GM12878 (cell line): ENCODE results near the gene DDX10. TPM values are rescaled to one million over a fixed set of nuclear protein-coding genes. Genes with fewer than 3 reads are reported as not detected.

ENCODE experiments used
- ATAC-seq: fragments of 200-7000 bp; cut with Tn5 transposase; 3 replicates; pipeline ENCODE4 v1.9.1; 2020; ENCODE audit warnings: mild to moderate bottlenecking, moderate library complexity
- BruUV-seq: library from RNA; stranded (reverse); fragments of 400-500 nt; replicated peaks from 2 replicates; lab custom pipeline; 2021; lab: Mats Ljungman, UMichigan
- CTCF ChIA-PET: fragments of 300-600 bp; sonication (Branson Sonifier 250); formaldehyde crosslinking; extraction: SDS; loops from one replicate; lab custom pipeline; 2021; ENCODE audit warnings: inconsistent platforms; lab: Yijun Ruan, JAX
- POLR2A ChIA-PET: fragments of 350-600 bp; formaldehyde crosslinking; extraction: SDS; loops from one replicate; lab custom pipeline; 2021; ENCODE audit warnings: inconsistent platforms; lab: Charles Lee
- RAD21 ChIA-PET: fragments of 300-600 bp; sonication (Branson Sonifier 250); formaldehyde crosslinking; loops from one replicate; lab custom pipeline; 2023; ENCODE audit warnings: antibody characterized with exemption; ENCODE audit not compliant: unreplicated experiment; lab: Charles Lee
- SMC1A ChIA-PET: fragments of 300-600 bp; sonication (Branson Sonifier 250); formaldehyde crosslinking; loops from one replicate; lab custom pipeline; 2023; ENCODE audit not compliant: unreplicated experiment, uncharacterized antibody; lab: Charles Lee
- DNase-seq: peaks from one replicate; pipeline ENCODE4 v3.0.0-alpha.2; 2011; ENCODE audit warnings: low read depth, low spot score
- FAIRE-seq: peaks from 3 replicates; lab custom pipeline; 2011; peaks lifted over from hg19 to GRCh38; lab: Jason Lieb, UNC
- H2AFZ ChIP-seq: 2 replicates; pipeline ENCODE4 v1.6.0; 2011; ENCODE audit warnings: low read depth, low read length, control low read depth; ENCODE audit not compliant: control insufficient read depth
- H3K27ac ChIP-seq: 2 replicates; pipeline ENCODE4 v1.5.1; 2011; ENCODE audit warnings: control low read depth; ENCODE audit not compliant: control insufficient read depth, insufficient read depth
- H3K27me3 ChIP-seq, 2 experiments: replicated peaks in 1 of 2; 2 replicates each; pipeline versions ENCODE4 v1.6.0 to v1.6.1; 2011; ENCODE audit warnings: low read length in 1 of 2; ENCODE audit not compliant: control insufficient read depth in 2 of 2, insufficient read depth in 2 of 2
- H3K36me3 ChIP-seq, 2 experiments: 2 replicates each; pipeline ENCODE4 v1.5.1; 2011; ENCODE audit warnings: low read length in 1 of 2; ENCODE audit not compliant: control insufficient read depth in 2 of 2, insufficient read depth in 2 of 2
- H3K4me1 ChIP-seq: 2 replicates; pipeline ENCODE4 v1.6.1; 2011; ENCODE audit warnings: mild to moderate bottlenecking, low read length, moderate library complexity, mixed read lengths; ENCODE audit not compliant: control insufficient read depth, insufficient read depth
- H3K4me2 ChIP-seq: 2 replicates; pipeline ENCODE4 v1.6.0; 2011; ENCODE audit warnings: control low read depth; ENCODE audit not compliant: control insufficient read depth, insufficient read depth
- H3K4me3 ChIP-seq: fragments of 200-600 bp; sonication (generic); 2 replicates; pipeline ENCODE4 v1.5.1; 2016
- H3K79me2 ChIP-seq: 2 replicates; pipeline ENCODE4 v1.6.0; 2011; ENCODE audit warnings: low read length; ENCODE audit not compliant: control insufficient read depth, insufficient read depth
- H3K9ac ChIP-seq: 2 replicates; pipeline ENCODE4 v1.8.0; 2011; ENCODE audit warnings: low read length, control low read depth, mixed read lengths; ENCODE audit not compliant: control insufficient read depth, insufficient read depth
- H3K9me3 ChIP-seq: replicated peaks from 3 replicates; pipeline ENCODE4 v1.5.1; 2011; ENCODE audit warnings: mild to moderate bottlenecking, low read length; ENCODE audit not compliant: control insufficient read depth, insufficient read depth
- H4K20me1 ChIP-seq: 2 replicates; pipeline ENCODE4 v1.6.0; 2011; ENCODE audit not compliant: control insufficient read depth, insufficient read depth
- CBX5 ChIP-seq: sonication (generic); IDR thresholded peaks from 2 replicates; pipeline ENCODE4 v1.6.1; 2016; ENCODE audit warnings: low read depth, moderate library complexity, mild to moderate bottlenecking, inconsistent platforms
- EGR1 ChIP-seq, 2 experiments: IDR thresholded peaks; 1 replicate in 1 of 2; 2 replicates in 1 of 2; pipeline ENCODE4 v1.6.1; 2011 to 2012; ENCODE audit warnings: low read depth in 2 of 2, low read length in 2 of 2, borderline replicate concordance in 1 of 2, mild to moderate bottlenecking in 1 of 2, moderate library complexity in 1 of 2
- ETV6 ChIP-seq, 2 experiments: fragments of 450-650 bp in 1 of 2; IDR thresholded peaks in 1 of 2; conservative IDR thresholded peaks in 1 of 2; 2 replicates each; pipeline ENCODE4 v1.6.1; 2014; ENCODE audit warnings: antibody characterized with exemption in 1 of 2, borderline replicate concordance in 1 of 2, low read depth in 1 of 2, mild to moderate bottlenecking in 1 of 2, moderate library complexity in 1 of 2
- FOXK2 ChIP-seq: fragments of 450-650 bp; IDR thresholded peaks from 2 replicates; pipeline ENCODE4 v1.6.1; 2017; ENCODE audit warnings: mild to moderate bottlenecking, moderate library complexity
- GABPA ChIP-seq: IDR thresholded peaks from 2 replicates; pipeline ENCODE4 v1.6.1; 2014; ENCODE audit warnings: antibody characterized with exemption, low read depth, mild to moderate bottlenecking, inconsistent platforms
- HSF1 ChIP-seq: fragments of 150-350 bp; IDR thresholded peaks from 2 replicates; pipeline ENCODE4 v1.6.1; 2014; ENCODE audit warnings: mild to moderate bottlenecking, low read depth, low read length
- JUND ChIP-seq: IDR thresholded peaks from 2 replicates; pipeline ENCODE4 v1.6.1; 2012; ENCODE audit warnings: low read depth, mild to moderate bottlenecking, low read length, improper control_type of control experiment, moderate library complexity
- NFYA ChIP-seq: IDR thresholded peaks from 2 replicates; pipeline ENCODE4 v1.6.1; 2011; ENCODE audit warnings: low read depth, mild to moderate bottlenecking, low read length, improper control_type of control experiment, borderline replicate concordance
- NRF1 ChIP-seq: conservative IDR thresholded peaks from 2 replicates; pipeline ENCODE4 v1.6.1; 2011; ENCODE audit warnings: mild to moderate bottlenecking, low read depth, low read length, improper control_type of control experiment
- RB1 ChIP-seq: fragments of 450-650 bp; formaldehyde crosslinking; IDR thresholded peaks from 2 replicates; pipeline ENCODE4 v1.6.1; 2017; ENCODE audit warnings: mild to moderate bottlenecking, borderline replicate concordance
- SKIL ChIP-seq: fragments of 450-650 bp; IDR thresholded peaks from 2 replicates; pipeline ENCODE4 v1.6.1; 2017; ENCODE audit warnings: mild to moderate bottlenecking, low read depth, inconsistent platforms; ENCODE audit not compliant: poor library complexity, severe bottlenecking
- SRF ChIP-seq, 2 experiments: IDR thresholded peaks; 2 replicates each; pipeline ENCODE4 v1.6.1; 2011; ENCODE audit warnings: low read depth in 2 of 2, low read length in 2 of 2, mild to moderate bottlenecking in 1 of 2, moderate library complexity in 1 of 2
- ZNF592 ChIP-seq: fragments of 450-650 bp; IDR thresholded peaks from 2 replicates; pipeline ENCODE4 v1.6.1; 2017; ENCODE audit warnings: mild to moderate bottlenecking, moderate library complexity
- in situ Hi-C: fragments of 300-500 bp; cut with MboI; formaldehyde crosslinking; loops from 9 replicates; pipeline ENCODE4 v1.14.3; 2018; ENCODE audit warnings: mixed read lengths
- intact Hi-C: fragments of 100-400 bp; cut with micrococcal nuclease; formaldehyde crosslinking; loops from one replicate; pipeline ENCODE4 v1.14.2; 2022; ENCODE audit not compliant: unreplicated experiment
- polyA plus RNA-seq, 11 experiments: library from polyadenylated mRNA; depleted of rRNA in 4 of 11; unstranded in 6 of 11; stranded (reverse) in 5 of 11; fragments of >200 nt; fragmentation: Nextera tagmentation in 4 of 11; fragmentation: Illumina TruSeq in 1 of 11; extraction: Ambion mirVana in 4 of 11; extraction: Trizol in 1 of 11; gene quantifications; 1 replicate in 1 of 11; 2 replicates in 10 of 11; pipeline versions ENCODE4 v1.2.1 to v1.2.3, GENCODE V29; 2011 to 2016; ENCODE audit warnings: inconsistent platforms in 2 of 11, missing spikeins in 2 of 11, low read depth in 1 of 11
- total RNA-seq, 4 experiments: library from RNA; depleted of rRNA in 3 of 4; stranded (reverse); fragments of >200 nt in 3 of 4; fragmentation: Illumina TruSeq in 1 of 4; extraction: Trizol in 1 of 4; gene quantifications; 2 replicates each; pipeline versions ENCODE4 v1.2.1 to v1.2.3, GENCODE V29; 2013 to 2021

Gene DDX10
- total and polyA plus RNA-seq, 10 of the 15 experiments (the other 5 are each of a cell fraction or from before 2014, with no cell fraction given): 20.9 to 51.5 (median 31.9) TPM

- DNase-seq (no peak), ATAC-seq (no peak), FAIRE-seq (no peak)
- Histone ChIP-seq H3K4me3 (no peak overlapping the region), H3K4me1 (no peaks in the 10 kb centered on the region), H3K79me2 (no peaks in the 10 kb centered on the region), H3K27me3 (no peaks in the 10 kb centered on the region), H3K36me3 (no peaks in the 10 kb centered on the region), H3K4me2 (no peak overlapping the region), H2AFZ (no peak overlapping the region), H3K9ac (no peak overlapping the region), H3K9me3 (no peaks in the 10 kb centered on the region), H4K20me1 (no peaks in the 10 kb centered on the region), H3K27ac (no peak overlapping the region)
- RAD21 ChIA-PET: no interaction called here
- in situ Hi-C loops (no loop called here), intact Hi-C loops (no loop called here)
- CTCF ChIA-PET: no interaction called here
- POLR2A ChIA-PET: no interaction called here
- SMC1A ChIA-PET: no interaction called here
- no TSS peak for BruUV-seq
- TF ChIP-seq RB1: no peak
- no peak for TF ChIP-seq JUND
- no peak for TF ChIP-seq SKIL
- no peak for TF ChIP-seq EGR1 (IDR thresholded peaks at IDR 0.05; ENCODE audit: borderline replicate concordance in 1 of 2, low read depth in 2 of 2, low read length in 2 of 2)
- TF ChIP-seq SRF (IDR thresholded peaks at IDR 0.05; ENCODE audit: low read depth in 2 of 2, low read length in 2 of 2): no peak
- no peak for TF ChIP-seq NRF1
- no peak for TF ChIP-seq HSF1
- no peak for TF ChIP-seq ETV6 (conservative IDR thresholded peaks at IDR 0.05 in 1 of 2, IDR thresholded peaks at IDR 0.05 in 1 of 2; ENCODE audit: borderline replicate concordance in 1 of 2, low read depth in 1 of 2)
- no peak for TF ChIP-seq CBX5
- TF ChIP-seq NFYA: no peak
- TF ChIP-seq ZNF592: no peak
- TF ChIP-seq GABPA: no peak
- TF ChIP-seq FOXK2: no peak
Measured at GRCh38 chr11:108906329-108906728, 241.5 kb downstream of the DDX10 start.
